HG03280 (cell line): ENCODE results near the gene MAK.
A peak's percentile ranks its signal among the peaks of the same experiment; 100 is the strongest.
"Not testable (repeated sequence)": the region's sequence is repeated elsewhere in the genome, so short reads cannot be mapped to it uniquely, and the experiment has no call there.

Source experiments
- ATAC-seq: cut with Tn5 transposase; IDR thresholded peaks from one replicate; pipeline ENCODE4 v1.9.1; 2021; ENCODE audit warnings: mild to moderate bottlenecking, moderate library complexity; ENCODE audit not compliant: unreplicated experiment

Gene MAK

GRCh38 chr6:10792101-10792500, 46.2 kb downstream of the MAK start:
- ATAC-seq = no peak

- no peak for ATAC-seq
These were observed 46.7 kb downstream of the MAK start for GRCh38 chr6:10791673-10792072.

- no peak for ATAC-seq
These were observed 59.3 kb downstream of the MAK start for GRCh38 chr6:10779076-10779475.

- ATAC-seq = no peak
These were observed 60.1 kb downstream of the MAK start for GRCh38 chr6:10778230-10778629.

- no peak for ATAC-seq
These were observed 66.9 kb downstream of the MAK start for GRCh38 chr6:10771371-10771894.

- no peak for ATAC-seq
These were observed 68.9 kb downstream of the MAK start for GRCh38 chr6:10769419-10769818.

- ATAC-seq = no peak
These were observed 75.3 kb downstream of the MAK start for GRCh38 chr6:10763006-10763405.

- ATAC-seq = no peak
These were observed 78.4 kb downstream of the MAK start for GRCh38 chr6:10759884-10760329.

- ATAC-seq = peak; percentile 72
These were observed 79.0 kb downstream of the MAK start for GRCh38 chr6:10759312-10759839.

GRCh38 chr6:10756085-10756484, 82.3 kb downstream of the MAK start:
- no peak for ATAC-seq

GRCh38 chr6:10751757-10752156, 86.6 kb downstream of the MAK start:
- not testable (repeated sequence) for ATAC-seq

GRCh38 chr6:10750568-10750967, 87.8 kb downstream of the MAK start:
- ATAC-seq = not testable (repeated sequence)

GRCh38 chr6:10749734-10750133, 88.6 kb downstream of the MAK start:
- ATAC-seq = no peak

- peak; percentile 97 for ATAC-seq
These were observed 90.9 kb downstream of the MAK start, which contains the start of gene TMEM14B for GRCh38 chr6:10747251-10747972. TSS of gene TMEM14B (plus strand) at chr6:10747805. CDS start at chr6:10749246, 1,441 bp downstream.

- no peak for ATAC-seq
These were observed 91.5 kb downstream of the MAK start for GRCh38 chr6:10746915-10747250.

GRCh38 chr6:10745116-10745515, 93.2 kb downstream of the MAK start:
- no peak for ATAC-seq

- ATAC-seq = no peak
These were observed 94.8 kb downstream of the MAK start for GRCh38 chr6:10743515-10743914.

GRCh38 chr6:10742251-10742650, 96.1 kb downstream of the MAK start:
- ATAC-seq = no peak

- ATAC-seq = not testable (repeated sequence)
These were observed 96.7 kb downstream of the MAK start for GRCh38 chr6:10741643-10742042.

- ATAC-seq = no peak
These were observed 98.3 kb downstream of the MAK start for GRCh38 chr6:10740061-10740460.

GRCh38 chr6:10736731-10737130, 101.6 kb downstream of the MAK start:
- ATAC-seq = no peak

GRCh38 chr6:10733863-10734262, 104.5 kb downstream of the MAK start:
- ATAC-seq = no peak
